Measurements from ENCODE around the gene ZFP30. TPM values are rescaled to one million over a fixed set of nuclear protein-coding genes. Genes with fewer than 3 reads are reported as not detected.

ZFP30 gene
- total RNA-seq, 1 donor from 2014 or later, result 16.0 TPM

GRCh38 chr19:37564624-37565369, 90.5 kb downstream of the ZFP30 start:
- DNase-seq (ENCODE audit: low spot score), result no peak

Other genes with a start within 250 kb of the ZFP30 start
- gene ZNF569, start 188.0 kb downstream of the ZFP30 start, total RNA-seq, result 7.0 TPM
- 7.7 TPM for gene ZNF570, start 186.1 kb downstream of the ZFP30 start, total RNA-seq
- gene ZNF793, start 148.5 kb downstream of the ZFP30 start, total RNA-seq, result 10.8 TPM
- gene ZNF571, start 60.7 kb downstream of the ZFP30 start, total RNA-seq, result 7.3 TPM
- 3.1 TPM for gene ZNF540, start 60.6 kb downstream of the ZFP30 start, total RNA-seq
- gene ZNF607, start 64.3 kb upstream of the ZFP30 start, total RNA-seq, result 15.3 TPM
- gene ZNF573, start 124.1 kb upstream of the ZFP30 start, total RNA-seq, result 8.3 TPM

Measured in mucosa of gallbladder (tissue), 1 donor.